Lower leg skin (tissue), 4 donors: Measurements from ENCODE around the gene AGPAT4. TPM values are rescaled to one million over a fixed set of nuclear protein-coding genes. Genes with fewer than 3 reads are reported as not detected.

ENCODE experiments used
- DNase-seq, 2 donors: peaks; one replicate each; pipeline ENCODE4 v3.0.0-alpha.2; 2019; ENCODE audit warnings: low spot score in 2 of 2
- H3K4me3 ChIP-seq: fragments of 200-600 bp; sonication (generic); 2 replicates; pipeline ENCODE4 v1.5.1; 2017; ENCODE audit warnings: mild to moderate bottlenecking, low read depth; ENCODE audit not compliant: poor library complexity, severe bottlenecking
- CTCF ChIP-seq, 3 donors: fragments of 450-650 bp; IDR thresholded peaks; one replicate each; pipeline ENCODE4 v1.5.1; 2016; ENCODE audit warnings: antibody characterized with exemption in 3 of 3, mild to moderate bottlenecking in 3 of 3, moderate library complexity in 2 of 3
- POLR2A ChIP-seq, 2 donors: fragments of 450-650 bp; IDR thresholded peaks; one replicate each; pipeline ENCODE4 v1.6.1; 2016 to 2017; ENCODE audit warnings: antibody characterized with exemption in 2 of 2, mild to moderate bottlenecking in 1 of 2, moderate library complexity in 1 of 2
- WGBS, 2 donors: methylation state at CpG; one replicate each; pipeline ENCODE4 v1.1.5; 2018; 5-methylcytosine and 5-hydroxymethylcytosine counted together
- intact Hi-C: fragments of 100-400 bp; cut with DNase I; formaldehyde crosslinking; loops from one replicate; pipeline ENCODE4 v1.15.0; 2023; ENCODE audit warnings: low total_unique reads
- total RNA-seq, 4 donors: library from RNA; depleted of rRNA; stranded (reverse); fragments of >200 nt; gene quantifications; one replicate each; pipeline ENCODE4 v1.1.0, GENCODE V29; 2016

AGPAT4 gene
- total RNA-seq, 4 donors from 2014 or later = 0.44 to 2.0 (median 1.2) TPM

- intact Hi-C loops = no loop called here
- no peak for TF ChIP-seq CTCF (IDR thresholded peaks at IDR 0.05)
- no peak for TF ChIP-seq POLR2A (IDR thresholded peaks at IDR 0.05)
These were observed 181.7 kb downstream of the AGPAT4 start for GRCh38 chr6:161091972-161092701.

GRCh38 chr6:161091151-161091550 is 182.7 kb downstream of the AGPAT4 start:
- intact Hi-C loops = no loop called here
- TF ChIP-seq CTCF (IDR thresholded peaks at IDR 0.05) = no peak
- no peak for TF ChIP-seq POLR2A (IDR thresholded peaks at IDR 0.05)
- no peak overlapping the region for H3K4me3 ChIP-seq
- WGBS, 2 donors = 94 to 95% methylated on average over 4 of the region's 4 CpGs
- no peak for DNase-seq

More at GRCh38 chr6:161091972-161092701, 181.7 kb downstream of the AGPAT4 start:
- WGBS, 2 donors = 85 to 87% methylated on average over 6 of the region's 6 CpGs
- no peak overlapping the region for H3K4me3 ChIP-seq
- DNase-seq = no peak

GRCh38 chr6:161088676-161089328 is 185.1 kb downstream of the AGPAT4 start:
- H3K4me3 ChIP-seq = no peak overlapping the region
- intact Hi-C loops = no loop called here
- no peak for TF ChIP-seq POLR2A (IDR thresholded peaks at IDR 0.05)
- no peak for TF ChIP-seq CTCF (IDR thresholded peaks at IDR 0.05)
- no peak for DNase-seq
- WGBS, 2 donors = 80 to 88% methylated on average over 2 of the region's 2 CpGs

- intact Hi-C loops = no loop called here
- 91 to 93% methylated on average over 5 of the region's 5 CpGs for WGBS, 2 donors
- no peak for DNase-seq
- TF ChIP-seq CTCF (IDR thresholded peaks at IDR 0.05) (no peak), POLR2A (IDR thresholded peaks at IDR 0.05) (no peak)
- no peak overlapping the region for H3K4me3 ChIP-seq
These were observed 188.6 kb downstream of the AGPAT4 start for GRCh38 chr6:161085246-161085645.

GRCh38 chr6:161082215-161082614 is 191.6 kb downstream of the AGPAT4 start:
- no peak overlapping the region for H3K4me3 ChIP-seq
- DNase-seq = no peak
- 82 to 88% methylated on average over 2 of the region's 2 CpGs for WGBS, 2 donors
- TF ChIP-seq CTCF (IDR thresholded peaks at IDR 0.05) = no peak
- TF ChIP-seq POLR2A (IDR thresholded peaks at IDR 0.05) = no peak
- intact Hi-C loops = no loop called here
